ENCODE measurements around the gene ZNF837. TPM values are rescaled to one million over a fixed set of nuclear protein-coding genes. Genes with fewer than 3 reads are reported as not detected.

The ZNF837 gene
- total and polyA plus RNA-seq, 2 of the 13 experiments (the other 11 are each of a cell fraction or from before 2014, with no cell fraction given), result 0.29 to 1.3 TPM

GRCh38 chr19:58408152-58409009 lies 27.6 kb upstream of the ZNF837 start, which contains the start of gene ZNF584:
TSS of gene ZNF584 (plus strand) at chr19:58408649. CDS start at chr19:58409148, 499 bp downstream.
- Histone ChIP-seq H3K4me3 (replicated peaks in 1 of 3; ENCODE audit: insufficient read depth in 1 of 3, low read depth in 2 of 3, low read length in 3 of 3) (peak within 1 kb of the TSS; percentile 89 to 98 (median 95)), H3K9me3 (ENCODE audit: low read length) (no peaks in the 10 kb centered on the region), H3K27ac (ENCODE audit: extremely low read length, insufficient read depth, low read length) (peak within 1 kb of the TSS; percentile 85), H2AFZ (ENCODE audit: low read length) (peak within 1 kb of the TSS; percentile 46), H3K4me2 (ENCODE audit: low read depth, low read length) (peak within 1 kb of the TSS; percentile 93), H3K4me1 (ENCODE audit: insufficient read depth, low read length) (peaks cover 32% of the 10 kb centered on the region), H3K79me2 (ENCODE audit: insufficient read depth, low read length) (peaks cover 21% of the 10 kb centered on the region), H4K20me1 (ENCODE audit: insufficient read depth, low read length) (no peaks in the 10 kb centered on the region), H3K9ac (ENCODE audit: insufficient read depth, low read depth, low read length) (peak within 1 kb of the TSS; percentile 89), H3K27me3 (ENCODE audit: control insufficient read depth in 1 of 2, insufficient read depth in 2 of 2, low read length in 2 of 2) (no peaks in the 10 kb centered on the region; a peak in 1 of 5 replicates), H3K36me3 (replicated peaks in 1 of 2; ENCODE audit: control insufficient read depth in 1 of 2, insufficient read depth in 2 of 2, low read length in 2 of 2) (no peaks in the 10 kb centered on the region)
- ATAC-seq (peak; percentile 90), FAIRE-seq (peak; percentile 68), DNase-seq (ENCODE audit: low spot score) (peak; percentile 89)
- ChIA-PET CTCF (ENCODE audit: low intra/inter-chr PET ratio, low total read pairs) (no interaction called here), POLR2A (interaction anchor here (0.5 to 1.2 kb wide), 22 partner anchors 11 to 225 kb away, joined by 3 to 16 read pairs (median 4); partner anchors contain the start of genes RPS5, ZNF274, ZNF324B and ZNF497)
- no TSS peak for BruUV-seq (replicated peaks)
- no CpG with 5 or more reads among the region's 100 CpGs for WGBS (ENCODE audit: low lambda C conversion rate)
- intact Hi-C loops (cut with micrococcal nuclease; ENCODE audit: unreplicated experiment) (loop anchor here (5.0 kb wide), 3 partner anchors 44 to 81 kb away; partner anchors contain the start of genes ZNF324, ZNF324B and ZSCAN22), in situ Hi-C loops (cut with HindIII; ENCODE audit: extremely low pct_ligation_motif_present, low pct_unique_long_range_greater_than_20kb) (no loop called here)
- TF ChIP-seq, protein P1, sequence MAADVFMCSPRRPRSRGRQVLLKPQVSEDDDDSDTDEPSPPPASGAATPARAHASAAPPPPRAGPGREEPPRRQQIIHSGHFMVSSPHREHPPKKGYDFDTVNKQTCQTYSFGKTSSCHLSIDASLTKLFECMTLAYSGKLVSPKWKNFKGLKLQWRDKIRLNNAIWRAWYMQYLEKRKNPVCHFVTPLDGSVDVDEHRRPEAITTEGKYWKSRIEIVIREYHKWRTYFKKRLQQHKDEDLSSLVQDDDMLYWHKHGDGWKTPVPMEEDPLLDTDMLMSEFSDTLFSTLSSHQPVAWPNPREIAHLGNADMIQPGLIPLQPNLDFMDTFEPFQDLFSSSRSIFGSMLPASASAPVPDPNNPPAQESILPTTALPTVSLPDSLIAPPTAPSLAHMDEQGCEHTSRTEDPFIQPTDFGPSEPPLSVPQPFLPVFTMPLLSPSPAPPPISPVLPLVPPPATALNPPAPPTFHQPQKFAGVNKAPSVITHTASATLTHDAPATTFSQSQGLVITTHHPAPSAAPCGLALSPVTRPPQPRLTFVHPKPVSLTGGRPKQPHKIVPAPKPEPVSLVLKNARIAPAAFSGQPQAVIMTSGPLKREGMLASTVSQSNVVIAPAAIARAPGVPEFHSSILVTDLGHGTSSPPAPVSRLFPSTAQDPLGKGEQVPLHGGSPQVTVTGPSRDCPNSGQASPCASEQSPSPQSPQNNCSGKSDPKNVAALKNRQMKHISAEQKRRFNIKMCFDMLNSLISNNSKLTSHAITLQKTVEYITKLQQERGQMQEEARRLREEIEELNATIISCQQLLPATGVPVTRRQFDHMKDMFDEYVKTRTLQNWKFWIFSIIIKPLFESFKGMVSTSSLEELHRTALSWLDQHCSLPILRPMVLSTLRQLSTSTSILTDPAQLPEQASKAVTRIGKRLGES (CRISPR knock-in tag; IDR thresholded peaks at IDR 0.05; ENCODE audit: borderline replicate concordance), result no peak
- TF ChIP-seq, protein P2, sequence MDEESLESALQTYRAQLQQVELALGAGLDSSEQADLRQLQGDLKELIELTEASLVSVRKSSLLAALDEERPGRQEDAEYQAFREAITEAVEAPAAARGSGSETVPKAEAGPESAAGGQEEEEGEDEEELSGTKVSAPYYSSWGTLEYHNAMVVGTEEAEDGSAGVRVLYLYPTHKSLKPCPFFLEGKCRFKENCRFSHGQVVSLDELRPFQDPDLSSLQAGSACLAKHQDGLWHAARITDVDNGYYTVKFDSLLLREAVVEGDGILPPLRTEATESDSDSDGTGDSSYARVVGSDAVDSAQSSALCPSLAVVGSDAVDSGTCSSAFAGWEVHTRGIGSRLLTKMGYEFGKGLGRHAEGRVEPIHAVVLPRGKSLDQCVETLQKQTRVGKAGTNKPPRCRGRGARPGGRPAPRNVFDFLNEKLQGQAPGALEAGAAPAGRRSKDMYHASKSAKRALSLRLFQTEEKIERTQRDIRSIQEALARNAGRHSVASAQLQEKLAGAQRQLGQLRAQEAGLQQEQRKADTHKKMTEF (CRISPR knock-in tag; IDR thresholded peaks at IDR 0.05), result peak; percentile 13
- TF ChIP-seq, protein P3, sequence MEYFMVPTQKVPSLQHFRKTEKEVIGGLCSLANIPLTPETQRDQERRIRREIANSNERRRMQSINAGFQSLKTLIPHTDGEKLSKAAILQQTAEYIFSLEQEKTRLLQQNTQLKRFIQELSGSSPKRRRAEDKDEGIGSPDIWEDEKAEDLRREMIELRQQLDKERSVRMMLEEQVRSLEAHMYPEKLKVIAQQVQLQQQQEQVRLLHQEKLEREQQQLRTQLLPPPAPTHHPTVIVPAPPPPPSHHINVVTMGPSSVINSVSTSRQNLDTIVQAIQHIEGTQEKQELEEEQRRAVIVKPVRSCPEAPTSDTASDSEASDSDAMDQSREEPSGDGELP (IDR thresholded peaks at IDR 0.05; ENCODE audit: borderline replicate concordance, low read depth), result peak; percentile 27; the same call in 1 of the 2 replicates
- TF ChIP-seq, protein P4, sequence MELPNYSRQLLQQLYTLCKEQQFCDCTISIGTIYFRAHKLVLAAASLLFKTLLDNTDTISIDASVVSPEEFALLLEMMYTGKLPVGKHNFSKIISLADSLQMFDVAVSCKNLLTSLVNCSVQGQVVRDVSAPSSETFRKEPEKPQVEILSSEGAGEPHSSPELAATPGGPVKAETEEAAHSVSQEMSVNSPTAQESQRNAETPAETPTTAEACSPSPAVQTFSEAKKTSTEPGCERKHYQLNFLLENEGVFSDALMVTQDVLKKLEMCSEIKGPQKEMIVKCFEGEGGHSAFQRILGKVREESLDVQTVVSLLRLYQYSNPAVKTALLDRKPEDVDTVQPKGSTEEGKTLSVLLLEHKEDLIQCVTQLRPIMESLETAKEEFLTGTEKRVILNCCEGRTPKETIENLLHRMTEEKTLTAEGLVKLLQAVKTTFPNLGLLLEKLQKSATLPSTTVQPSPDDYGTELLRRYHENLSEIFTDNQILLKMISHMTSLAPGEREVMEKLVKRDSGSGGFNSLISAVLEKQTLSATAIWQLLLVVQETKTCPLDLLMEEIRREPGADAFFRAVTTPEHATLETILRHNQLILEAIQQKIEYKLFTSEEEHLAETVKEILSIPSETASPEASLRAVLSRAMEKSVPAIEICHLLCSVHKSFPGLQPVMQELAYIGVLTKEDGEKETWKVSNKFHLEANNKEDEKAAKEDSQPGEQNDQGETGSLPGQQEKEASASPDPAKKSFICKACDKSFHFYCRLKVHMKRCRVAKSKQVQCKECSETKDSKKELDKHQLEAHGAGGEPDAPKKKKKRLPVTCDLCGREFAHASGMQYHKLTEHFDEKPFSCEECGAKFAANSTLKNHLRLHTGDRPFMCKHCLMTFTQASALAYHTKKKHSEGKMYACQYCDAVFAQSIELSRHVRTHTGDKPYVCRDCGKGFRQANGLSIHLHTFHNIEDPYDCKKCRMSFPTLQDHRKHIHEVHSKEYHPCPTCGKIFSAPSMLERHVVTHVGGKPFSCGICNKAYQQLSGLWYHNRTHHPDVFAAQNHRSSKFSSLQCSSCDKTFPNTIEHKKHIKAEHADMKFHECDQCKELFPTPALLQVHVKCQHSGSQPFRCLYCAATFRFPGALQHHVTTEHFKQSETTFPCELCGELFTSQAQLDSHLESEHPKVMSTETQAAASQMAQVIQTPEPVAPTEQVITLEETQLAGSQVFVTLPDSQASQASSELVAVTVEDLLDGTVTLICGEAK (IDR thresholded peaks at IDR 0.05), result no peak
- TF ChIP-seq, protein P4 (CRISPR knock-in tag; IDR thresholded peaks at IDR 0.05), result 0 out of 2 replicates have a peak, but pooled peaks have one; percentile 14
